Nucleus accumbens (tissue), 56 donors: ENCODE data around the gene PELI1.
A peak's percentile ranks its signal among the peaks of the same experiment; 100 is the strongest.

Source experiments
- DNase-seq, 56 donors: peaks; one replicate each; lab custom pipeline; 2025; lab: John Stamatoyannopoulos, UW

The PELI1 gene

GRCh38 chr2:64144057-64145013 is at the start of gene PELI1:
Gene PELI1 (minus strand): TSS chr2:64144420. CDS start chr2:64108310, 36,110 bp downstream.
- peak; percentile 78 to 100 (median 98) for DNase-seq

GRCh38 chr2:64193491-64193890 is 49.3 kb upstream of the PELI1 start:
- no peak for DNase-seq

- DNase-seq, result no peak
These were observed 48.5 kb upstream of the PELI1 start for GRCh38 chr2:64192664-64193105.

- peak in 1 of 56 donors; percentile 16 for DNase-seq
These were observed 47.9 kb upstream of the PELI1 start for GRCh38 chr2:64192125-64192479.

GRCh38 chr2:64189586-64189985 is 45.4 kb upstream of the PELI1 start:
- DNase-seq, result no peak

- DNase-seq, result no peak
These were observed 44.9 kb upstream of the PELI1 start for GRCh38 chr2:64189167-64189566.

GRCh38 chr2:64186699-64187605 is 42.7 kb upstream of the PELI1 start:
- DNase-seq, result no peak

GRCh38 chr2:64179582-64180321 is 35.5 kb upstream of the PELI1 start:
- no peak for DNase-seq

- no peak for DNase-seq
These were observed 33.1 kb upstream of the PELI1 start for GRCh38 chr2:64177315-64177714.

GRCh38 chr2:64175419-64176197 is 31.4 kb upstream of the PELI1 start:
- DNase-seq, result no peak

GRCh38 chr2:64173156-64174135 is 29.2 kb upstream of the PELI1 start:
- DNase-seq, result no peak

- no peak for DNase-seq
These were observed 24.5 kb upstream of the PELI1 start for GRCh38 chr2:64168756-64169155.

- no peak for DNase-seq
These were observed 24.0 kb upstream of the PELI1 start for GRCh38 chr2:64168201-64168600.

GRCh38 chr2:64166637-64167420 is 22.6 kb upstream of the PELI1 start:
- no peak for DNase-seq

GRCh38 chr2:64166212-64166611 is 22.0 kb upstream of the PELI1 start:
- DNase-seq, result no peak

GRCh38 chr2:64165706-64166105 is 21.5 kb upstream of the PELI1 start:
- no peak for DNase-seq

- no peak for DNase-seq
These were observed 20.4 kb upstream of the PELI1 start for GRCh38 chr2:64164629-64165028.

GRCh38 chr2:64162516-64162915 is 18.3 kb upstream of the PELI1 start:
- DNase-seq, result no peak
